SK-N-SH treated with all-trans-retinoic acid at 6 μM for 48 hours (cell line): ENCODE data around the gene CCDC85C.

Experiments
- ATAC-seq: fragments of 200-7000 bp; cut with Tn5 transposase; 3 replicates; pipeline ENCODE4 v1.9.1; 2020; ENCODE audit warnings: mild to moderate bottlenecking, moderate library complexity
- ARNTL ChIP-seq: fragments of 450-650 bp; formaldehyde crosslinking; IDR thresholded peaks from 2 replicates; pipeline ENCODE4 v1.5.0; 2020; ENCODE audit warnings: low read depth, mild to moderate bottlenecking, moderate library complexity, borderline replicate concordance
- BACH2 ChIP-seq: fragments of 250-450 bp; sonication (Bioruptor Pico); IDR thresholded peaks from 2 replicates; pipeline ENCODE4 v1.9.0; 2021; ENCODE audit warnings: mild to moderate bottlenecking, borderline replicate concordance
- CREB5 ChIP-seq: fragments of 250-450 bp; sonication (Bioruptor Pico); IDR thresholded peaks from 2 replicates; pipeline ENCODE4 v1.5.1; 2020; ENCODE audit warnings: low read depth, mild to moderate bottlenecking, moderate library complexity
- CSDC2 ChIP-seq: fragments of 250-450 bp; sonication (Bioruptor Pico); IDR thresholded peaks from 2 replicates; pipeline ENCODE4 v1.5.0; 2020; ENCODE audit warnings: mild to moderate bottlenecking, moderate library complexity
- CSRNP3 ChIP-seq: fragments of 250-450 bp; sonication (Bioruptor Pico); IDR thresholded peaks from 2 replicates; pipeline ENCODE4 v1.5.1; 2021; ENCODE audit warnings: mild to moderate bottlenecking, moderate library complexity
- ESRRG ChIP-seq: fragments of 250-450 bp; sonication (Bioruptor Pico); IDR thresholded peaks from 2 replicates; pipeline ENCODE4 v1.6.1; 2021; ENCODE audit warnings: mild to moderate bottlenecking
- GLIS3 ChIP-seq: fragments of 250-450 bp; sonication (Bioruptor Pico); IDR thresholded peaks from 2 replicates; pipeline ENCODE4 v1.5.0; 2020; ENCODE audit warnings: mild to moderate bottlenecking, moderate library complexity
- ISL1 ChIP-seq: fragments of 250-450 bp; sonication (Bioruptor Pico); IDR thresholded peaks from 2 replicates; pipeline ENCODE4 v2.1.2; 2022; ENCODE audit warnings: mild to moderate bottlenecking, moderate library complexity
- OSR1 ChIP-seq: fragments of 250-450 bp; sonication (Bioruptor Pico); IDR thresholded peaks from 2 replicates; pipeline ENCODE4 v1.8.0; 2022; ENCODE audit warnings: moderate library complexity, mild to moderate bottlenecking, inconsistent platforms
- PATZ1 ChIP-seq: fragments of 250-450 bp; sonication (Bioruptor Pico); IDR thresholded peaks from 2 replicates; pipeline ENCODE4 v1.8.0; 2020; ENCODE audit warnings: mild to moderate bottlenecking, moderate library complexity, borderline replicate concordance
- POU6F1 ChIP-seq: fragments of 250-450 bp; sonication (Bioruptor Pico); IDR thresholded peaks from 2 replicates; pipeline ENCODE4 v1.8.0; 2021; ENCODE audit warnings: low read depth, mild to moderate bottlenecking, moderate library complexity, borderline replicate concordance
- PPARA ChIP-seq: fragments of 250-450 bp; sonication (Bioruptor Pico); IDR thresholded peaks from 2 replicates; pipeline ENCODE4 v1.5.0; 2020; ENCODE audit warnings: mild to moderate bottlenecking, borderline replicate concordance
- RARB ChIP-seq: fragments of 250-450 bp; sonication (Bioruptor Pico); IDR thresholded peaks from 2 replicates; pipeline ENCODE4 v1.8.0; 2021; ENCODE audit warnings: mild to moderate bottlenecking, moderate library complexity
- SNAI2 ChIP-seq: fragments of 250-450 bp; sonication (Bioruptor Pico); IDR thresholded peaks from 2 replicates; pipeline ENCODE4 v1.5.0; 2020; ENCODE audit warnings: mild to moderate bottlenecking, moderate library complexity
- TCF4 ChIP-seq: fragments of 250-450 bp; sonication (Bioruptor Pico); IDR thresholded peaks from 2 replicates; pipeline ENCODE4 v1.8.0; 2021; ENCODE audit warnings: mild to moderate bottlenecking, moderate library complexity, borderline replicate concordance
- TOX ChIP-seq: fragments of 250-450 bp; sonication (Bioruptor Pico); IDR thresholded peaks from 2 replicates; pipeline ENCODE4 v1.8.0; 2021; ENCODE audit warnings: mild to moderate bottlenecking, moderate library complexity, borderline replicate concordance
- TSHZ2 ChIP-seq: fragments of 250-450 bp; sonication (Bioruptor Pico); IDR thresholded peaks from 2 replicates; pipeline ENCODE4 v1.5.0; 2020; ENCODE audit warnings: mild to moderate bottlenecking, moderate library complexity
- ZC3H10 ChIP-seq: fragments of 250-450 bp; sonication (Bioruptor Pico); IDR thresholded peaks from 2 replicates; pipeline ENCODE4 v1.5.1; 2021; ENCODE audit warnings: mild to moderate bottlenecking, moderate library complexity
- ZNF70 ChIP-seq: fragments of 450-650 bp; formaldehyde crosslinking; IDR thresholded peaks from 2 replicates; pipeline ENCODE4 v1.5.0; 2020; ENCODE audit warnings: mild to moderate bottlenecking, moderate library complexity
- ZNF8 ChIP-seq: fragments of 450-650 bp; formaldehyde crosslinking; IDR thresholded peaks from 2 replicates; pipeline ENCODE4 v1.5.0; 2020; ENCODE audit warnings: mild to moderate bottlenecking, moderate library complexity

Gene CCDC85C

GRCh38 chr14:99609245-99610170, 5.5 kb upstream of the CCDC85C start:
- no peak for TF ChIP-seq BACH2 (CRISPR knock-in tag)
- TF ChIP-seq ESRRG = no peak
- no peak for TF ChIP-seq ZNF70 (CRISPR knock-in tag)
- TF ChIP-seq CSDC2 (CRISPR knock-in tag) = no peak
- no peak for TF ChIP-seq TCF4 (CRISPR knock-in tag)
- no peak for TF ChIP-seq ZC3H10 (CRISPR knock-in tag)
- TF ChIP-seq ISL1 (CRISPR knock-in tag) = no peak
- no peak for ATAC-seq

GRCh38 chr14:99608591-99608990, 4.6 kb upstream of the CCDC85C start:
- no peak for TF ChIP-seq CREB5 (CRISPR knock-in tag)
- TF ChIP-seq PPARA (CRISPR knock-in tag) = no peak
- no peak for TF ChIP-seq ISL1 (CRISPR knock-in tag)
- no peak for TF ChIP-seq ZNF8 (CRISPR knock-in tag)
- TF ChIP-seq TOX (CRISPR knock-in tag) = no peak
- no peak for TF ChIP-seq PATZ1 (CRISPR knock-in tag)
- no peak for TF ChIP-seq GLIS3 (CRISPR knock-in tag)
- TF ChIP-seq CSRNP3 (CRISPR knock-in tag) = no peak
- no peak for TF ChIP-seq RARB (CRISPR knock-in tag)
- TF ChIP-seq POU6F1 = no peak
- TF ChIP-seq OSR1 (CRISPR knock-in tag) = no peak
- no peak for TF ChIP-seq TCF4 (CRISPR knock-in tag)
- no peak for TF ChIP-seq ZC3H10 (CRISPR knock-in tag)
- no peak for TF ChIP-seq TSHZ2 (CRISPR knock-in tag)
- no peak for TF ChIP-seq ARNTL (CRISPR knock-in tag)
- TF ChIP-seq SNAI2 (CRISPR knock-in tag) = no peak
- no peak for TF ChIP-seq ESRRG
- no peak for ATAC-seq

- no peak for ATAC-seq
- TF ChIP-seq RARB (CRISPR knock-in tag) = no peak
- TF ChIP-seq SNAI2 (CRISPR knock-in tag) = no peak
- TF ChIP-seq OSR1 (CRISPR knock-in tag) = no peak
- no peak for TF ChIP-seq ESRRG
- TF ChIP-seq PATZ1 (CRISPR knock-in tag) = no peak
- TF ChIP-seq TCF4 (CRISPR knock-in tag) = no peak
- no peak for TF ChIP-seq CSRNP3 (CRISPR knock-in tag)
- no peak for TF ChIP-seq TSHZ2 (CRISPR knock-in tag)
Observed at GRCh38 chr14:99606359-99606758, 2.4 kb upstream of the CCDC85C start.
